Measurements from ENCODE around the gene GNGT2.
A peak's percentile ranks its signal among the peaks of the same experiment; 100 is the strongest.
"Not testable (repeated sequence)": the region's sequence is repeated elsewhere in the genome, so short reads cannot be mapped to it uniquely, and the experiment has no call there.

The GNGT2 gene

DNA sequence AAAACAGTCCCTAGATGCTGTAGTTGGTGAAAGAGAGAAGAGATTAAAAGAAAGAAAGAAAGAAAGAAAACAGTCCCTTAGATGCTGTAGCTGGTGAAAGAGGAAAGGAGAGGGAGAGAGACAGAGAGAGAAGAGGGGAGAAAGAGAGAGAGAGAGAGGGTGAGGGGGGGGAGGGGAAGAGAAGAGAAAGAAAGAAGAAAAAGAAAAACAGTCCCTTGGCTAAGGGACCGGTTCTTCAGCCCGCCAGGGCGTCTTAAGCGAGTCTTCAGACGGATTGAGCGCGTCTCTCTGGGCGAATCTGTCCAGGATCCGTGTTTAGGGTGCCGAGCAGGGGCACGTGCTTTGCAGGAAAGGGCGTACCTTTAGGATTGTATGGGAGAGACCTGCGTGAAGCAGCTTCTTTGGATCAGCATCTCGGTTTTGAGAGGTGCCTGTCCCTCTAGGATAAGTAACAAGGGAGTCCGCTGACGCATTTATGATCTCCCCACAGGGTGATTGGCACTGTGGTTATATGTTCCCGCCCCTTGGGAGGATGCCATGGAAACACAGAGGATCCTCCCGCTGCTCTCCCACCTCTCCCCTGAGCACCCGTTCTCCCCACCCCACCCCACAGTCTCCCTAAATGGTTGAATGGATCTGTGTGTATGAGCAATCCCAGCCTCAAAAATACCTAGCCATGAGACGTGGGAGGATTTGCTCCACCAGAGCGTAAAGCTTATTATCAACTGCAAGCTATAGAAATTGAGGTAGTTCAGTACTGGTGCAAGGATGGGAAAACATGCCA, 16.7 kb downstream of the GNGT2 start:
- in situ Hi-C loops (cut with HindIII; ENCODE audit: low pct_ligation_motif_present, low sequenced_read_pairs), result no loop called here
- TF ChIP-seq, protein P1, sequence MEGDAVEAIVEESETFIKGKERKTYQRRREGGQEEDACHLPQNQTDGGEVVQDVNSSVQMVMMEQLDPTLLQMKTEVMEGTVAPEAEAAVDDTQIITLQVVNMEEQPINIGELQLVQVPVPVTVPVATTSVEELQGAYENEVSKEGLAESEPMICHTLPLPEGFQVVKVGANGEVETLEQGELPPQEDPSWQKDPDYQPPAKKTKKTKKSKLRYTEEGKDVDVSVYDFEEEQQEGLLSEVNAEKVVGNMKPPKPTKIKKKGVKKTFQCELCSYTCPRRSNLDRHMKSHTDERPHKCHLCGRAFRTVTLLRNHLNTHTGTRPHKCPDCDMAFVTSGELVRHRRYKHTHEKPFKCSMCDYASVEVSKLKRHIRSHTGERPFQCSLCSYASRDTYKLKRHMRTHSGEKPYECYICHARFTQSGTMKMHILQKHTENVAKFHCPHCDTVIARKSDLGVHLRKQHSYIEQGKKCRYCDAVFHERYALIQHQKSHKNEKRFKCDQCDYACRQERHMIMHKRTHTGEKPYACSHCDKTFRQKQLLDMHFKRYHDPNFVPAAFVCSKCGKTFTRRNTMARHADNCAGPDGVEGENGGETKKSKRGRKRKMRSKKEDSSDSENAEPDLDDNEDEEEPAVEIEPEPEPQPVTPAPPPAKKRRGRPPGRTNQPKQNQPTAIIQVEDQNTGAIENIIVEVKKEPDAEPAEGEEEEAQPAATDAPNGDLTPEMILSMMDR (IDR thresholded peaks at IDR 0.05; ENCODE audit: low read depth, low read length, missing control alignments), result peak; percentile 0
- Histone ChIP-seq H3K36me3 (replicated peaks) (no peaks in the 10 kb centered on the region), H3K27me3 (replicated peaks) (no peaks in the 10 kb centered on the region), H3K4me3 (ENCODE audit: low read depth, low read length) (peak overlapping the region; percentile 80), H3K27ac (peak overlapping the region; percentile 11)
- peak; percentile 69 for DNase-seq

DNA sequence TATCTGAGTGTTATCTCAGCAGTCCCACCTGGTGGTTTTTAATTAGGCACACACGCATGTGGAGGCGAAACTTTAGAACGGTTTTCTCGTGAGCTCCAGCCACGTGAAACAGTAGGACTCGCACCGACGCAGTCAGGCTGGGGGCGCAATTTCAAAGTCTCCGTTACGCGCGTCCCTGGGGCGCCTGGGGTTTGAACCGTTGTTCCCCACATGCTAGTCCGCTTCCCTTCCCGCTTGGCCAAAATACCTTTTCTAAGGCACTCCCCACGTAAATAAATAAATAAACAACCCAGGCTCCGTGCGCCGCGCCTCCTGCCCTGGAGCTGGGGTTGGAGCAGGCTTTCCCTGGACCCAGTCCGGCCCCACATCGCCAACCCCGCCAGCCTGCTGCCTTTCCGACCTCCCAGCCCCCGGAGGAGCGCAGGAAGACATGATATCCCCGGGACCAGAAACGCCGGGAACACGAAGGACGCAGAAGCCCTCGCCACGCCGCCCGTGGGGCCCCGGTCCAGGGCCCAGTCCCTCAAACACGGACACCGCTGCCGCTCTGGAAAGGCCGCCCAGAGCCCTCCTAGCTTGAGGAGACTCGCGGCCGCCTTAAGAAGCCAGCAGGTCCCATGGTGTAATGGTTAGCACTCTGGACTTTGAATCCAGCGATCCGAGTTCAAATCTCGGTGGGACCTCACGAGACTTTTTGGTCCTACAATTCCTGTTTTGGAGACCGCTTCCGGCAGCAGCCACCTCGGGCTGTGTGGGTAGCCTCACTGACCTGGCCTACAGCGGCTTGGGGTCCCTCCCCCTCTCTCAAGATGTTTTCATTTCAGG, 18.2 kb downstream of the GNGT2 start:
- TF ChIP-seq, protein P1 (IDR thresholded peaks at IDR 0.05; ENCODE audit: low read depth, low read length, missing control alignments), result peak; percentile 36

DNA sequence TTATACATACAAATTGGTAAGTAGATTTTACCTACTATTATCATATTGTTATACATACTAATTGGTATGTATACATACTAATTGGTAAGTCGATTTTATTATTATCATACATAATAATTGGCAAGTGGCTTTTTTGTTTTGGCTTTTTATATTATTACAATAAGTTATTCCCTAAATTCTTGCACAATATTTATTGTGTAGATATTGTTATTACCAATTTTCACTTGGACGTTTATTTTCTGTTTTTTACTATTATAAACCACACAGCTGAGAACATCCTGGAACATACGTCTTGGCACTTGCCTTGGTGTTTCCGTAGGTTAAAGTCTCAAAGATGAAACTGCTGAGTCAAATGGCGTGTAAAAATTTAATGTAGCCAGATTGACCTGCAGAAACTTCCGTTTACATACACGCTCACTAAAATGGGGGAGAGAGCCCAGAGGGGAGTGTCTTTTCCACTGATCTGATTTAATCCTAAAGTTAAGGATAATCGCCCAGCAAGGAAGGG, 18.9 kb downstream of the GNGT2 start:
- in situ Hi-C loops (cut with HindIII; ENCODE audit: low pct_ligation_motif_present, low sequenced_read_pairs), result no loop called here
- no peak for DNase-seq
- no peaks in the 10 kb centered on the region for H3K27me3 ChIP-seq (replicated peaks)

More for the DNA sequence above, 18.2 kb downstream of the GNGT2 start:
- peak overlapping the region; percentile 83 for H3K27ac ChIP-seq
- in situ Hi-C loops (cut with HindIII; ENCODE audit: low pct_ligation_motif_present, low sequenced_read_pairs), result no loop called here
- peak; percentile 82 for DNase-seq
- H3K4me3 ChIP-seq (ENCODE audit: low read depth, low read length), result peak overlapping the region; percentile 80
- no peaks in the 10 kb centered on the region for H3K27me3 ChIP-seq (replicated peaks)
- no peaks in the 10 kb centered on the region for H3K36me3 ChIP-seq (replicated peaks)

DNA sequence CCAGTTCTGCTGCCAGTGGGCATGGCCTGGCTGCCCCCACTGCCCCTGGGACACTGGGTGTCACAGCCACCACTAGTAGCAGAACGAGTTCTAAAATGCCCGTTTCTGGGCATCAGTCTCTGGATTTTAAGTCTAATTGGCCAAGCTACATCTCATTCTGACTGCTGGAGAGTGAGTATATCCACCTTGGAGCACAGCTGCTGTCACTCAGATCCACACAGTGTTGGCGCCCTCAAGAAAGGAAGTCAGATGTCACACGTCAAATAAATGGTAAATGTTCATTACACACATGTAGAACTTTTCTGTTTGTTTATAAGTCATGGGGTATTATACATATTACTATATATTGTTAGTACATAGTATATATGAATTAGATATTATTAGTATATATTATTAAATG, 19.4 kb downstream of the GNGT2 start:
- Histone ChIP-seq H3K27me3 (replicated peaks) (no peaks in the 10 kb centered on the region), H3K36me3 (replicated peaks) (no peaks in the 10 kb centered on the region), H3K27ac (no peak overlapping the region), H3K4me3 (ENCODE audit: low read depth, low read length) (no peak overlapping the region)
- DNase-seq, result no peak
- TF ChIP-seq, protein P1 (IDR thresholded peaks at IDR 0.05; ENCODE audit: low read depth, low read length, missing control alignments), result no peak
- in situ Hi-C loops (cut with HindIII; ENCODE audit: low pct_ligation_motif_present, low sequenced_read_pairs), result no loop called here

More for the DNA sequence above, 18.9 kb downstream of the GNGT2 start:
- Histone ChIP-seq H3K27ac (peak overlapping the region; percentile 83), H3K36me3 (replicated peaks) (no peaks in the 10 kb centered on the region), H3K4me3 (ENCODE audit: low read depth, low read length) (peak overlapping the region; percentile 80)
- TF ChIP-seq, protein P1 (IDR thresholded peaks at IDR 0.05; ENCODE audit: low read depth, low read length, missing control alignments), result no peak

DNA sequence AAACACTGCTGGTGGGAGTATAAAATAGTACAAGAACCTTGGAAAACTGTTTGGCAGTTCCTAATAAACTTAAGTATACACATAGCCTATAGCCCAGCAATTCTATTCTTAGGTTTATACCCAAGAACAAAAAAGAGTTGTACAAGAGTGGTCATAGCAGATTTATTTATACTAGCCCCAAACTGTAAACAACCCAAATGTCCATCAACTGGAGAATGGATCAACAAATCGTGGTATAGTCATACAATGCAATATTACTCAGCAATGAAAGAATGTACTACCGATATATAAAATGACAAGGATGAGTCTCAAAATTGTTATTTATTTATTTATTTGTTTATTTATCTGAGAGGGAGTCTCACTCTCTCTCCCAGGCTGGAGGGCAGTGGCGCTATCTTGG, 23.1 kb downstream of the GNGT2 start:
- TF ChIP-seq, protein P1 (IDR thresholded peaks at IDR 0.05; ENCODE audit: low read depth, low read length, missing control alignments), result no peak
- no peak for DNase-seq
- Histone ChIP-seq H3K27me3 (replicated peaks) (no peaks in the 10 kb centered on the region), H3K4me3 (ENCODE audit: low read depth, low read length) (no peak overlapping the region), H3K27ac (no peak overlapping the region), H3K36me3 (replicated peaks) (no peaks in the 10 kb centered on the region)
- in situ Hi-C loops (cut with HindIII; ENCODE audit: low pct_ligation_motif_present, low sequenced_read_pairs), result no loop called here

DNA sequence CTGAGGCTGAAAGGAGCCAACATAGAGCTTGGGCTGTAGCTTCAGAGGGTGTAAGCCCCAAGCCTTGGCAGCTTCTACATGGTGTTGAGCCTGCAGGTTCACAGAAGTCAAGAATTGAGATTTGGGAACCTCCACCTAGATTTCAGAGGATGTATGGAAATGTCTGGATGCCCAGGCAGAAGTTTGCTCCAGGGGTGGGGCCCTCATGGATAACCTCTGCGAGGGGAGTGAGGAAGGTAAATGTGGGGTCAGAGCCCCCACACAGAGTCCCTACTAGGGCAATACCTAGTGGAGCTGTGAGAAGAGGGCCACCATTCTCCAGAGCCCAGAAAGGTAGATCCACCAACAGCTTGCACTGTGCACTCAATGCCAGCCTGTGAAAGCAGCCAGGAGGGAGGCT, 25.0 kb downstream of the GNGT2 start:
- H3K36me3 ChIP-seq (replicated peaks); H3K27me3 ChIP-seq (replicated peaks); in situ Hi-C loops (cut with HindIII; ENCODE audit: low pct_ligation_motif_present, low sequenced_read_pairs); H3K27ac ChIP-seq; H3K4me3 ChIP-seq (ENCODE audit: low read depth, low read length); DNase-seq: not testable (repeated sequence)

DNA sequence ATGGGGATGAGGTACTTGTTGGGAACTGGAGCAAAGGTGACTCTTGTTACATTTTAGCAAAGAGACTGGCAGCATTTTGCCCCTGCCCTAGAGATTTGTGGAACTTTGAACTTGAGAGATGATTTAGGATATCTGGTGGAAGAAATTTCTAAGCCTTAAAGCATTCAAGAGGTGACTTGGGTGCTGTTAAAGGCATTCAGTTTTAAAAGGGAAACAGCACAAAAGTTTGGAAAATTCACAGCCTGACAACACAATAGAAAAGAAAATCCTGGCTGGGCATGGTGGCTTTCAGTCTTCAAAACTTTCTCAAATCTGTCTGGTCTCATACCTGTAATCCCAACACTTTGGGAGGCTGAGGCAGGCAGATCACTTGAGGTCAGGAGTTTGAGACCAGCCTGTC, 25.9 kb downstream of the GNGT2 start:
- H3K4me3 ChIP-seq (ENCODE audit: low read depth, low read length); DNase-seq; H3K27me3 ChIP-seq (replicated peaks); H3K36me3 ChIP-seq (replicated peaks); in situ Hi-C loops (cut with HindIII; ENCODE audit: low pct_ligation_motif_present, low sequenced_read_pairs); H3K27ac ChIP-seq: not testable (repeated sequence)
